Stimulated activated CD4-positive, alpha-beta T cell treated with anti-CD3 and anti-CD28 coated beads, Interleukin-1b, Interleukin-23, amount 100 ng/mL, for 4 hours (primary cell): ENCODE measurements around the gene PPIC.
"Not testable (repeated sequence)": the region's sequence is repeated elsewhere in the genome, so short reads cannot be mapped to it uniquely, and the experiment has no call there.

Experiments used
- DNase-seq, 2 donors: peaks; one replicate each; pipeline ENCODE4 v3.0.0-alpha.2; 2020; ENCODE audit warnings: low read depth in 2 of 2

Gene PPIC

GRCh38 chr5:123007754-123008153 is 28.8 kb downstream of the PPIC start:
- no peak for DNase-seq

- DNase-seq, result no peak
Measured at GRCh38 chr5:123007182-123007581, 29.3 kb downstream of the PPIC start.

GRCh38 chr5:123001808-123002207 is 34.7 kb downstream of the PPIC start:
- DNase-seq, result no peak

GRCh38 chr5:123000731-123001130 is 35.8 kb downstream of the PPIC start:
- DNase-seq, result no peak

- DNase-seq, result no peak
Measured at GRCh38 chr5:122999947-123000563, 36.5 kb downstream of the PPIC start.

GRCh38 chr5:122997294-122997693 is 39.2 kb downstream of the PPIC start:
- no peak for DNase-seq

- no peak for DNase-seq
Measured at GRCh38 chr5:122996091-122996490, 40.4 kb downstream of the PPIC start.

GRCh38 chr5:122985954-122986721 is 50.4 kb downstream of the PPIC start:
- DNase-seq, result no peak

GRCh38 chr5:122985006-122985700 is 51.4 kb downstream of the PPIC start:
- DNase-seq, result no peak

GRCh38 chr5:122984425-122984824 is 52.1 kb downstream of the PPIC start:
- no peak for DNase-seq

- DNase-seq, result no peak
Measured at GRCh38 chr5:122982376-122982775, 54.1 kb downstream of the PPIC start.

- DNase-seq, result no peak
Measured at GRCh38 chr5:122981846-122982245, 54.7 kb downstream of the PPIC start.

- DNase-seq, result no peak
Measured at GRCh38 chr5:122978644-122979297, 57.8 kb downstream of the PPIC start.

GRCh38 chr5:122978068-122978467 is 58.5 kb downstream of the PPIC start:
- no peak for DNase-seq

GRCh38 chr5:122977319-122977718 is 59.2 kb downstream of the PPIC start:
- DNase-seq, result no peak

- DNase-seq, result not testable (repeated sequence)
Measured at GRCh38 chr5:122974251-122974650, 62.3 kb downstream of the PPIC start.

- DNase-seq, result not testable (repeated sequence)
Measured at GRCh38 chr5:122973759-122974158, 62.8 kb downstream of the PPIC start.
